ENCODE measurements around the gene CRTC2. TPM values are rescaled to one million over a fixed set of nuclear protein-coding genes. Genes with fewer than 3 reads are reported as not detected.
"Not testable (repeated sequence)": the region's sequence is repeated elsewhere in the genome, so short reads cannot be mapped to it uniquely, and the experiment has no call there.

CRTC2 gene
- total and polyA plus RNA-seq, 4 donors = 14.4 to 71.0 (median 40.4) TPM

DNA sequence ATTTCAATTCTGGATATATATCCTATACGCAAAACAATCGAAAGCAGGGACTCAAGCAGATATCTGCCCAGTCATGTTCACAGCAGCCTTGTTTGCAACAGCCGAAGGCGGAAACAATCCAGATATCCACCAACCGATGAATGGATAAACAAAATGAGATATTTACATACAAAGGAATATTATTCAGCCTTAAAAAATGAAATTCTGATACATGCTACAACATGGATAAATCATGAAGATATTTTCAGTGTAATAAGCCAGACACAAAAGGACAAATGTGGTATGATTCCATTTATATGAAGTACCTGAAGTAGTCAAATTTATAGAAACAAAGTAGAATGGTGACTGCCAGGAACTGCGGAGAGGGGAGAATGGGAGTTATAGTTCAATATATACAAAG is 51.3 kb downstream of the CRTC2 start:
- no peaks in the 10 kb centered on the region for H3K4me1 ChIP-seq (ENCODE audit: control insufficient read depth in 1 of 2, insufficient read depth in 2 of 2, low read length in 2 of 2)
- H3K27ac ChIP-seq (ENCODE audit: low read depth in 1 of 2, low read length in 2 of 2) = no peak overlapping the region
- no peak for ATAC-seq (ENCODE audit: low FRiP score)
- intact Hi-C loops (cut with DNase I) = no loop called here
- 85 to 89% methylated on average over 6 of the region's 6 CpGs for WGBS, 2 donors
- H3K27me3 ChIP-seq (ENCODE audit: control insufficient read depth in 1 of 2, insufficient read depth in 2 of 2, low read length in 1 of 2) = no peaks in the 10 kb centered on the region
- no peak overlapping the region for H3K4me3 ChIP-seq (ENCODE audit: low read length in 2 of 2)
- H3K9me3 ChIP-seq (ENCODE audit: control insufficient read depth, low read length) = no peaks in the 10 kb centered on the region
- no peaks in the 10 kb centered on the region for H3K36me3 ChIP-seq (ENCODE audit: control insufficient read depth in 1 of 2, insufficient read depth in 2 of 2, low read length in 1 of 2)
- no peak for DNase-seq

DNA sequence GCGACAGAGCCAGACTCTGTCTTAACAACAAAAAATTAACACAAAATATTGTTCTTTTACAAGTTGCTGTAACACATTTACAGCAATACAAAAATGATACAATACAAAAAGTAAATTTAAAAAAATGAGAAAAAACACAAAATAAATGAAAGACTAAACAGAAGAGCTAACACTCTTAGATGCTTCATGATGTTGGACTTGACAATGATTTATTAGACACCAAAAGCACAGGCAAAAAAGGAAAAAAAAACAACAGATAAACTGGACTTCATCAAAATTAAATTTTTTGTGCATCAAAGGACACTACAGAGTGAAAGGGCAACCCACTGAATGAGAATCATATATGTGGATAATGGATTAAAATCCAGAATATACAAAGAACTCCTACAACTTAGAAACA is 52.0 kb downstream of the CRTC2 start:
- H3K27ac ChIP-seq (ENCODE audit: low read depth in 1 of 2, low read length in 2 of 2) = no peak overlapping the region
- 88 to 92% methylated on average over 1 of the region's 1 CpG for WGBS, 2 donors
- intact Hi-C loops (cut with DNase I) = no loop called here
- H3K9me3 ChIP-seq (ENCODE audit: control insufficient read depth, low read length) = no peaks in the 10 kb centered on the region
- H3K4me3 ChIP-seq (ENCODE audit: low read length in 2 of 2) = no peak overlapping the region
- H3K27me3 ChIP-seq (ENCODE audit: control insufficient read depth in 1 of 2, insufficient read depth in 2 of 2, low read length in 1 of 2) = no peaks in the 10 kb centered on the region
- H3K36me3 ChIP-seq (ENCODE audit: control insufficient read depth in 1 of 2, insufficient read depth in 2 of 2, low read length in 1 of 2) = no peaks in the 10 kb centered on the region
- no peak for ATAC-seq (ENCODE audit: low FRiP score)
- H3K4me1 ChIP-seq (ENCODE audit: control insufficient read depth in 1 of 2, insufficient read depth in 2 of 2, low read length in 2 of 2) = no peaks in the 10 kb centered on the region
- no peak for DNase-seq

DNA sequence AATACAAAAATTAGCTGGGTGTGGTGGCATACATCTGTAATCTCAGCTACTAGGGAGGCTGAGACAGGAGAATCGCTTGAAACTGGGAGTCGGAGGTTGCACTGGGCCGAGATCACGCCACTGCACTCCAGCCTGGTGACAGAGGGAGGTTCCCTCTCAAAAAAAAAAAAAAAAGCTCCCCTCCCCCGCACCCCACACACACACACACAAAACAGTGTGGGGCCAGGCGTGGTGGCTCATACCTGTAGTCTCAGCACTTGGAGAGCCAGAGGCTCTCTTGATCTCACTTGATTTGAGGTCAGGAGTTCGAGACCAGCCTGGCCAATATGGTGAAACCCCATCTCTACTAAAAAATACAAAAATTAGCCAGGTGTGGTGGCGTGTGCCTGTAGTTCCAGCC is 52.5 kb downstream of the CRTC2 start:
- DNase-seq; H3K9me3 ChIP-seq (ENCODE audit: control insufficient read depth, low read length); H3K36me3 ChIP-seq (ENCODE audit: control insufficient read depth in 1 of 2, insufficient read depth in 2 of 2, low read length in 1 of 2); H3K27me3 ChIP-seq (ENCODE audit: control insufficient read depth in 1 of 2, insufficient read depth in 2 of 2, low read length in 1 of 2); H3K4me1 ChIP-seq (ENCODE audit: control insufficient read depth in 1 of 2, insufficient read depth in 2 of 2, low read length in 2 of 2); ATAC-seq (ENCODE audit: low FRiP score); intact Hi-C loops (cut with DNase I); H3K27ac ChIP-seq (ENCODE audit: low read depth in 1 of 2, low read length in 2 of 2); H3K4me3 ChIP-seq (ENCODE audit: low read length in 2 of 2): not testable (repeated sequence)
- 93 to 95% methylated on average over 7 to 8 of the region's 8 CpGs for WGBS, 2 donors

DNA sequence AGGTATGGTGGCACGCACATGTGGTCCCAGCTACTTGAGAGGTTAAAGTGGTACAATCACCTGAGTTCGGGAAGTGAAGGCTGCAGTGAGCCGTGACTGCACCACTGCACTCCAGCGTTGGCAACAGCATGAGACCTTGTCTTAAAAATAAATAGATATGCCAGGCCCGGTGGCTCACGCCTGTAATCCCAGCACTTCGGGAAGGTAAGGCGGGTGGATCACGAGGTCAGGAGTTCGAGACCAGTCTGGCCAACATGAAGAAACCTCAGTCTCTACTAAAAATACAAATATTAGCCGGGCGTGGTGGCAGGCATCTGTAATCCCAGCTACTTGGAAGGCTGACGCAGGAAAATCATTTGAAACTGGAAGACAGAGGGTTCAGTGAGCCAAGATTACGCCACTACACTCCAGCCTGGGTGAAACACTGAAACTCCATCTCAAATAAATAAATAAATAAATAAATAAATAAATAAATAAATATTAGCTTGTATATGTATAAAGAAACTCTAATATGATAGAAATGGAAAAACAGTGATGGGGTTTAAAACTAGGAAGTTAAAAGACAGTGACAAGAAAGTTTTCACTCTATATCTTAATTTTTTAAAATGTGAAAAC is 54.5 kb downstream of the CRTC2 start:
- Histone ChIP-seq H3K4me3 (ENCODE audit: low read length in 2 of 2) (no peak overlapping the region), H3K27me3 (ENCODE audit: control insufficient read depth in 1 of 2, insufficient read depth in 2 of 2, low read length in 1 of 2) (no peaks in the 10 kb centered on the region), H3K4me1 (ENCODE audit: control insufficient read depth in 1 of 2, insufficient read depth in 2 of 2, low read length in 2 of 2) (peaks cover 0 to 2% of the 10 kb centered on the region in 2 donors), H3K9me3 (ENCODE audit: control insufficient read depth, low read length) (no peaks in the 10 kb centered on the region), H3K36me3 (ENCODE audit: control insufficient read depth in 1 of 2, insufficient read depth in 2 of 2, low read length in 1 of 2) (peaks cover 0 to 1% of the 10 kb centered on the region in 2 donors), H3K27ac (ENCODE audit: low read depth in 1 of 2, low read length in 2 of 2) (peak overlapping the region in 1 of 2 donors; percentile 25)
- no peak for DNase-seq
- intact Hi-C loops (cut with DNase I) = no loop called here
- peak; percentile 57 for ATAC-seq (ENCODE audit: low FRiP score)
- WGBS, 2 donors = 51 to 55% methylated on average over 14 of the region's 14 CpGs

DNA sequence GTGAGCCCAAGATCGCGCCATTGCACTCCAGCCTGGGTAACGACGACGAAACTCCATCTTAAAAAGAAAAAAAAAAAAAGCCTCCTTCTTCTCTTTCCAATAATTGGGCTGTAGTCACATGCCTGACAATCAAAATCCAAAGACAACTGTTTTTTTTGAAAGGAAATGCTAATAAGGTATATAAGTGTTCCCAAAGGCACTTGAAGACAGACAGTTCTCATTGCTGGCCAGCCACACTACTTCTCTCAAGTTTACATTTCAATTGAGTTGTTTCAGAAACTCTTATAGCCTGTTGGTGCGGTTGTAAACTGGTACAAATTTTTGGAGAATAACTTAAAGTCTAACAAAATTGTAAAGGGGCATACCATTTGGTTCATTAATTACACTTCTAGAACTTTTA is 58.9 kb downstream of the CRTC2 start:
- no peak overlapping the region for H3K4me3 ChIP-seq (ENCODE audit: low read length in 2 of 2)
- no peaks in the 10 kb centered on the region for H3K27me3 ChIP-seq (ENCODE audit: control insufficient read depth in 1 of 2, insufficient read depth in 2 of 2, low read length in 1 of 2)
- no peaks in the 10 kb centered on the region for H3K9me3 ChIP-seq (ENCODE audit: control insufficient read depth, low read length)
- peaks cover 0 to 2% of the 10 kb centered on the region in 2 donors for H3K4me1 ChIP-seq (ENCODE audit: control insufficient read depth in 1 of 2, insufficient read depth in 2 of 2, low read length in 2 of 2)
- 90 to 96% methylated on average over 6 of the region's 6 CpGs for WGBS, 2 donors
- no peak overlapping the region for H3K27ac ChIP-seq (ENCODE audit: low read depth in 1 of 2, low read length in 2 of 2)
- DNase-seq (no peak), ATAC-seq (ENCODE audit: low FRiP score) (no peak)
- intact Hi-C loops (cut with DNase I) = no loop called here
- H3K36me3 ChIP-seq (ENCODE audit: control insufficient read depth in 1 of 2, insufficient read depth in 2 of 2, low read length in 1 of 2) = peaks cover 0 to 1% of the 10 kb centered on the region in 2 donors

Small RNA genes lying within 50 kb of the gene (microRNA-seq; reads per million reads assigned to microRNA genes)
- 0 to 3.0 reads per million in 2 donors for gene MIR6737

Other genes with a start within 250 kb of the CRTC2 start
- gene INTS3, start 230.6 kb downstream of the CRTC2 start, total RNA-seq = 10 to 100 TPM; 52.2 to 76.7 TPM
- 100 to 1,000 TPM in 1 of 2 donors, 10 to 100 TPM in 1; 10.9 to 101 TPM for gene INTS3, start 230.6 kb downstream of the CRTC2 start, polyA plus RNA-seq
- 10 to 100 TPM; 52.4 to 54.5 TPM for gene SLC27A3, start 183.2 kb downstream of the CRTC2 start, total RNA-seq
- 100 to 1,000 TPM in 1 of 2 donors, 10 to 100 TPM in 1; 26.3 to 166 TPM for gene SLC27A3, start 183.2 kb downstream of the CRTC2 start, polyA plus RNA-seq
- 10 to 100 TPM; 52.3 to 67.8 TPM for gene GATAD2B, start 35.6 kb downstream of the CRTC2 start, total RNA-seq
- 1 to 10 TPM; 6.4 to 7.8 TPM for gene GATAD2B, start 35.6 kb downstream of the CRTC2 start, polyA plus RNA-seq
- 10 to 100 TPM; 45.7 to 94.7 TPM for gene DENND4B, start 11.9 kb downstream of the CRTC2 start, total RNA-seq
- gene DENND4B, start 11.9 kb downstream of the CRTC2 start, polyA plus RNA-seq = 10 to 100 TPM in 1 of 2 donors, 1 to 10 TPM in 1; 6.6 to 34.6 TPM
- gene SLC39A1, start 4.9 kb upstream of the CRTC2 start, total RNA-seq = 10 to 100 TPM; 88.9 to 91.1 TPM
- gene SLC39A1, start 4.9 kb upstream of the CRTC2 start, polyA plus RNA-seq = 10 to 100 TPM; 54.5 to 96.7 TPM
- 1 to 10 TPM; 5.0 to 8.9 TPM for gene CREB3L4, start 9.3 kb upstream of the CRTC2 start, total RNA-seq
- 10 to 100 TPM in 1 of 2 donors, 1 to 10 TPM in 1; 1.4 to 10.7 TPM for gene CREB3L4, start 9.3 kb upstream of the CRTC2 start, polyA plus RNA-seq
- gene JTB, start 19.1 kb upstream of the CRTC2 start, total RNA-seq = 10 to 100 TPM; 84.8 to 88.3 TPM
- 100 to 1,000 TPM; 204 to 227 TPM for gene JTB, start 19.1 kb upstream of the CRTC2 start, polyA plus RNA-seq
- gene RAB13, start 27.7 kb upstream of the CRTC2 start, total RNA-seq = 100 to 1,000 TPM; 127 to 135 TPM
- 100 to 1,000 TPM; 266 to 643 TPM for gene RAB13, start 27.7 kb upstream of the CRTC2 start, polyA plus RNA-seq
- gene RPS27, start 32.1 kb upstream of the CRTC2 start, total RNA-seq = 1,000 to 10,000 TPM; 1,406 to 1,521 TPM
- over 10,000 TPM; 13,485 to 25,693 TPM for gene RPS27, start 32.1 kb upstream of the CRTC2 start, polyA plus RNA-seq
- gene NUP210L, start 196.5 kb upstream of the CRTC2 start, total RNA-seq = under 1 TPM; 0.12 to 0.16 TPM
- gene NUP210L, start 196.5 kb upstream of the CRTC2 start, polyA plus RNA-seq = under 1 TPM in 1 of 2 donors, not detected in 1; 0.15 TPM
- gene TPM3, start 233.5 kb upstream of the CRTC2 start, total RNA-seq = 100 to 1,000 TPM; 182 to 186 TPM
- gene TPM3, start 233.5 kb upstream of the CRTC2 start, polyA plus RNA-seq = 100 to 1,000 TPM in 1 of 2 donors, 10 to 100 TPM in 1; 79.7 to 138 TPM
- gene CFAP141, start 247.7 kb upstream of the CRTC2 start, total RNA-seq = not detected
- gene CFAP141, start 247.7 kb upstream of the CRTC2 start, polyA plus RNA-seq = not detected

Data from aorta (tissue), 5 donors.